Neutrophil (primary cell): ENCODE results near the gene TAF5L.

Source experiments
- H3K27ac ChIP-seq: fragments of 200-600 bp; sonication (generic); 2 replicates; pipeline ENCODE4 v1.5.1; 2016; ENCODE audit warnings: mild to moderate bottlenecking, moderate library complexity
- H3K27me3 ChIP-seq: fragments of 200-600 bp; sonication (generic); 2 replicates; pipeline ENCODE4 v1.6.0; 2016; ENCODE audit warnings: mild to moderate bottlenecking
- H3K36me3 ChIP-seq: fragments of 200-600 bp; sonication (generic); 2 replicates; pipeline ENCODE4 v1.5.1; 2017
- H3K4me1 ChIP-seq, 2 experiments: fragments of 200-600 bp in 1 of 2; sonication (generic) in 1 of 2; 1 replicate in 1 of 2; 2 replicates in 1 of 2; pipeline versions ENCODE4 v1.5.1 to v1.6.1; 2013 to 2016; ENCODE audit warnings: low read depth in 1 of 2, low read length in 1 of 2, mild to moderate bottlenecking in 1 of 2, moderate library complexity in 1 of 2; ENCODE audit not compliant: control insufficient read depth in 1 of 2, insufficient read depth in 1 of 2
- H3K4me3 ChIP-seq, 2 experiments: fragments of 200-600 bp in 1 of 2; sonication (generic) in 1 of 2; 1 replicate in 1 of 2; 2 replicates in 1 of 2; pipeline ENCODE4 v1.5.1; 2013 to 2016; ENCODE audit warnings: low read depth in 1 of 2, low read length in 1 of 2, mild to moderate bottlenecking in 1 of 2, moderate library complexity in 1 of 2
- H3K9me3 ChIP-seq: fragments of 200-600 bp; sonication (generic); 2 replicates; pipeline ENCODE4 v1.5.1; 2016
- CTCF ChIP-seq: fragments of 200-600 bp; sonication (generic); IDR thresholded peaks from 2 replicates; pipeline ENCODE4 v1.5.1; 2016; ENCODE audit warnings: antibody characterized with exemption

Gene TAF5L

GRCh38 chr1:229552732-229553131 is 73.2 kb downstream of the TAF5L start:
- no peak for TF ChIP-seq CTCF
- no peaks in the 10 kb centered on the region for H3K27me3 ChIP-seq
- no peaks in the 10 kb centered on the region for H3K9me3 ChIP-seq
- no peak overlapping the region for H3K4me3 ChIP-seq
- no peak overlapping the region for H3K27ac ChIP-seq
- peaks cover 6% of the 10 kb centered on the region for H3K36me3 ChIP-seq
- H3K4me1 ChIP-seq, result peaks cover 29 to 34% of the 10 kb centered on the region in 2 experiments

- Histone ChIP-seq H3K27me3 (no peaks in the 10 kb centered on the region), H3K27ac (no peak overlapping the region), H3K4me1 (peaks cover 15 to 21% of the 10 kb centered on the region in 2 experiments), H3K36me3 (peaks cover 20% of the 10 kb centered on the region), H3K9me3 (no peaks in the 10 kb centered on the region), H3K4me3 (no peak overlapping the region)
- TF ChIP-seq CTCF, result no peak
These were observed 74.9 kb downstream of the TAF5L start for GRCh38 chr1:229550812-229551567.

GRCh38 chr1:229547542-229547941 is 78.4 kb downstream of the TAF5L start:
- no peaks in the 10 kb centered on the region for H3K27me3 ChIP-seq
- no peak for TF ChIP-seq CTCF
- peaks cover 4 to 7% of the 10 kb centered on the region in 2 experiments for H3K4me1 ChIP-seq
- no peak overlapping the region for H3K27ac ChIP-seq
- H3K4me3 ChIP-seq, result no peak overlapping the region
- no peaks in the 10 kb centered on the region for H3K9me3 ChIP-seq
- peaks cover 50% of the 10 kb centered on the region for H3K36me3 ChIP-seq

GRCh38 chr1:229544587-229544986 is 81.3 kb downstream of the TAF5L start:
- H3K27me3 ChIP-seq, result no peaks in the 10 kb centered on the region
- peaks cover 73% of the 10 kb centered on the region for H3K36me3 ChIP-seq
- H3K9me3 ChIP-seq, result no peaks in the 10 kb centered on the region
- TF ChIP-seq CTCF, result no peak
- H3K27ac ChIP-seq, result no peak overlapping the region
- no peaks in the 10 kb centered on the region for H3K4me1 ChIP-seq
- H3K4me3 ChIP-seq, result no peak overlapping the region
